ENCODE measurements around the gene P2RY6.
"Not testable (repeated sequence)": the region's sequence is repeated elsewhere in the genome, so short reads cannot be mapped to it uniquely, and the experiment has no call there.

Gene P2RY6

GRCh38 chr11:73271936-73272679 lies at the start of gene P2RY6:
Gene P2RY6 (plus strand): TSS chr11:73272338. CDS start chr11:73296519, 24,181 bp downstream.
- no peak for DNase-seq (ENCODE audit: low read depth in 1 of 2, low spot score in 1 of 2)

- no peak for DNase-seq (ENCODE audit: low read depth in 1 of 2, low spot score in 1 of 2)
These were observed 48.0 kb upstream of the P2RY6 start for GRCh38 chr11:73223998-73224730.

- no peak for DNase-seq (ENCODE audit: low read depth in 1 of 2, low spot score in 1 of 2)
These were observed 47.0 kb upstream of the P2RY6 start for GRCh38 chr11:73225001-73225686.

GRCh38 chr11:73225851-73226250 lies 46.3 kb upstream of the P2RY6 start:
- DNase-seq (ENCODE audit: low read depth in 1 of 2, low spot score in 1 of 2), result no peak

GRCh38 chr11:73226297-73227006 lies 45.7 kb upstream of the P2RY6 start:
- no peak for DNase-seq (ENCODE audit: low read depth in 1 of 2, low spot score in 1 of 2)

GRCh38 chr11:73227571-73228211 lies 44.4 kb upstream of the P2RY6 start:
- DNase-seq (ENCODE audit: low read depth in 1 of 2, low spot score in 1 of 2), result no peak

- no peak for DNase-seq (ENCODE audit: low read depth in 1 of 2, low spot score in 1 of 2)
These were observed 43.6 kb upstream of the P2RY6 start for GRCh38 chr11:73228268-73229134.

GRCh38 chr11:73229321-73229895 lies 42.7 kb upstream of the P2RY6 start:
- no peak for DNase-seq (ENCODE audit: low read depth in 1 of 2, low spot score in 1 of 2)

- DNase-seq (ENCODE audit: low read depth in 1 of 2, low spot score in 1 of 2), result no peak
These were observed 42.0 kb upstream of the P2RY6 start for GRCh38 chr11:73229896-73230875.

GRCh38 chr11:73230931-73231330 lies 41.2 kb upstream of the P2RY6 start:
- no peak for DNase-seq (ENCODE audit: low read depth in 1 of 2, low spot score in 1 of 2)

- not testable (repeated sequence) for DNase-seq (ENCODE audit: low read depth in 1 of 2, low spot score in 1 of 2)
These were observed 39.7 kb upstream of the P2RY6 start for GRCh38 chr11:73232487-73232886.

- no peak for DNase-seq (ENCODE audit: low read depth in 1 of 2, low spot score in 1 of 2)
These were observed 38.9 kb upstream of the P2RY6 start for GRCh38 chr11:73233211-73233610.

- no peak for DNase-seq (ENCODE audit: low read depth in 1 of 2, low spot score in 1 of 2)
These were observed 38.3 kb upstream of the P2RY6 start for GRCh38 chr11:73233692-73234470.

- no peak for DNase-seq (ENCODE audit: low read depth in 1 of 2, low spot score in 1 of 2)
These were observed 37.5 kb upstream of the P2RY6 start for GRCh38 chr11:73234471-73235181.

GRCh38 chr11:73235236-73235786 lies 36.8 kb upstream of the P2RY6 start:
- no peak for DNase-seq (ENCODE audit: low read depth in 1 of 2, low spot score in 1 of 2)

- no peak for DNase-seq (ENCODE audit: low read depth in 1 of 2, low spot score in 1 of 2)
These were observed 35.9 kb upstream of the P2RY6 start for GRCh38 chr11:73236205-73236765.
